GM12864 (cell line): Measurements from ENCODE around the gene AQP9.

Experiments
- DNase-seq: peaks from one replicate; pipeline ENCODE4 v3.0.0-alpha.2; 2011; ENCODE audit warnings: low read depth
- H3K4me3 ChIP-seq: 2 replicates; pipeline ENCODE4 v1.5.1; 2011; ENCODE audit warnings: mild to moderate bottlenecking, low read depth, low read length, control low read depth
- CTCF ChIP-seq: IDR thresholded peaks from 2 replicates; pipeline ENCODE4 v1.5.1; 2011; ENCODE audit warnings: low read depth, mild to moderate bottlenecking, moderate library complexity, low read length, control low read depth, inconsistent platforms; ENCODE audit errors: missing control alignments

Gene AQP9

DNA sequence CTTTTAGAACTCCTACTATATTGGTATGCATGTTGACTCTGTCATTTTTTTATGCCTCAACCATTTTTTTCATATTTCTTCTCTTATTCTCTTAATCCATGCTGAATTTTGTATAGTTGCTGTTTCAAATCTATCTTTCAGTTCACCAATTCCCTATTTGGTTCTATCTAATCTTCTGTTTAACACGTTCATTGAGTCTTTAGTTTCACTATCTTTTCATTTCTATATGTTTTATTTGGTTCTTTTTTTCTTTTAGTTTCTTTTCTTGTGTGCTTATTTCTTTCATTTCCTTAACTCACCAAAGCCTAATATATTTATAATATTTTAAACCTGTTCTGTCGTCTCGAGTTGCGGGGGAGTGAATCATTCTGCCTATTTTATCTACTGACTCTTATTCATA lies 8.0 kb downstream of the AQP9 start:
- no peak overlapping the region for H3K4me3 ChIP-seq
- TF ChIP-seq CTCF = no peak
- DNase-seq = no peak

GRCh38 chr15:58146749-58147148 lies 8.6 kb downstream of the AQP9 start:
- TF ChIP-seq CTCF = no peak
- no peak for DNase-seq
- H3K4me3 ChIP-seq = no peak overlapping the region

DNA sequence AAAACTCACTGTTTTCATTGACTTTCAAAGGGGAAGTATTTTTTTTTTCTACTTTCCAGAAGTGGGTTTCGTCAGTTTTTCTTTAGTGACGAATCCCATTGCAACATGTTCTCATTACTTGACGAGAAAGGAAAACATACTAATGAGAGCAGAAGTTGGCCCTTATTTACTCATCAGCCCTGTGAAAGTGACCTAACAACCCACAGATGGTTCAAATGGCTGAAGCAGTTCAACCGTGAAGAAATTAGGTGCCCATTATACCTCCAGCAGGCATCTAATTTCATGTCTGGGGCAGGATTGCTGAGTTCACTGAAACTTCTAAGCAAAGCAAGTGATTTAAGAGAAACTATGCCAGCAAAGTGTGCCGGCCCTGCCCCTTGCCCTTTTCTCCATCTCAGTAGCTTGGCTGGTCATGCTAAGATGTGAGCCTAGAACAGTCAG lies 9.0 kb downstream of the AQP9 start:
- no peak for DNase-seq
- TF ChIP-seq CTCF = no peak
- no peak overlapping the region for H3K4me3 ChIP-seq

DNA sequence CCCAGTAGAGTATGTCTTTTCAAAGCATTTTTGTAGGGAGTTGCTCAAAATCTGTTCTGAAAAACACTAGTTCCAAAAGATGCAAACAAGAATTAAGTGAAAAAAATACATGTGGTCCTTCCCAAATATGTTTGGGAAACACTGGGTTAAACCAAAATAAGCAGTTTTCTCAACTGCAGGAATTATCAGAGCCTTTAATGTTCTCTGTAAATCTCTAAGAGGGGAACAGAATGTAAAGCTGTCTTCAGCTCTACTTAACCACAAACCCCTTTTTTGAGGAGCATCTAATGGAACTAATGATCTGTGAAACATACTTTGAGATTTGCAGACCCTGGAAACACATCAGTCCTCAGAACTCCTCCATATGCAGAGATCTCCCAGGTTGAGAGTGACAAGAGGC lies 9.9 kb downstream of the AQP9 start:
- TF ChIP-seq CTCF = no peak
- H3K4me3 ChIP-seq = no peak overlapping the region
- no peak for DNase-seq

- H3K4me3 ChIP-seq = no peak overlapping the region
- TF ChIP-seq CTCF = no peak
- no peak for DNase-seq
These were observed 10.7 kb downstream of the AQP9 start for GRCh38 chr15:58148633-58149445.

DNA sequence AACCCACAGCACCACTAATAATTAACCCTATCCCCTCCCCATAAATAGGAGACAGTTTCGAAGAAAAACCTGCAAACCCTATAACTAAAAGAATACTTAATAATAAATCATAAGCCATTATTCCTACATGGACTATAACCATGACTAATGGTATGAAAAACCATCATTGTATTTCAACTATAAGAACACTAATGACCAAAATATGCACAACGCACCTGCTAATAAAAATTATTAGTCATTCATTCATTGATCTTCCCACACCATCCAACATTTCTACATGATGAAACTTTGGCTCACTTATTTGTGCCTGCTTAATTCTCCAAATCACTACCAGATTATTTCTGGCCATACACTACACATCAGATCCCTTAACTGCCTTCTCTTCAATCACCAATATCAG lies 16.6 kb downstream of the AQP9 start:
- no peak for TF ChIP-seq CTCF
- no peak overlapping the region for H3K4me3 ChIP-seq
- DNase-seq = no peak

- TF ChIP-seq CTCF = no peak
- H3K4me3 ChIP-seq = no peak overlapping the region
- no peak for DNase-seq
These were observed 21.7 kb downstream of the AQP9 start for GRCh38 chr15:58159827-58160386.
